ENCODE measurements around the gene THAP10.

Gene THAP10

GRCh38 chr15:70853973-70854665 lies 38.1 kb downstream of the THAP10 start, which contains the start of gene LARP6:
TSS of gene LARP6 (minus strand) at chr15:70854157. CDS start at chr15:70854088, 69 bp downstream.
- peak in 37 of 51 donors; percentile 35 to 85 (median 63) for DNase-seq

- DNase-seq, result peak in 14 of 51 donors; percentile 23 to 72 (median 47)
These were observed 38.8 kb downstream of the THAP10 start for GRCh38 chr15:70853318-70853972.

DNA sequence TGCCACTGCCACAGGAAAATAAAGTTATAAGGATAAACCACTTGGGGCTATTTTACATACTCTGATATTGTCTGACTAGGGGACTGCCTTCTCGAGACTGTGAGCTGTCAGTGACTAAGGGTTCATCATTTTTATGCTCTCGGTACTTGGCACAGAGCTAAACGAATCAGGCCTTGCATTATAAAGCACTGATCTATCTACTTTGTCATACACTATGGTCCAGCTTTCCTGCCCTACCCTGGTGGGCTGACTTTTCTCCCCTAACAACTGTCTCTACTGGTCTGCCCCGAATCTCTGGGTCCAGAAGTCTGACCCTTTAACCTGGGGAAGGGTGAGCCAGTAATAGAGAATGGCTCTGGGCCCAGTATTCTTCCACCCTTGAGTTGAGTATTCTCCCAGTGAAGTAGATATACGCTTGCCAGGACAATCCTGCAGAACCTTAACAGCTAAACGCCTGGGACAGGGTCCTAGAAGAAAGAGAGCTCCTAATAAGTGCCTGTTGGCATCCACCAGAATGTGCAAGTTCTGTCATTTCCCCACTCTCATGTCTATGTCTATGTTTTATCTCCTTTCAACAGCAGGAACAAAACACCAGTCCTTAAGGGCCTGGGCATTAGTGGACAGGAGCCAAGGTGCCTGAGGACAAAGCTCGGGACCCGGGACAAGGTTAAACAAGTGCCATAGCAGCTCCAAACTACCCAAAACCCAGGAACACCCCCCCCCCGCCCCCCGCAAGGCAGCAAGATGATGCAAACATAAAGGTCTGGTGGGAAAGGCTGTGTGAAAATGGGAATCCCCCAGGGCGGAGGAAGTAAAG lies 39.5 kb downstream of the THAP10 start:
- peak in 3 of 51 donors; percentile 29 to 69 (median 69) for DNase-seq

DNA sequence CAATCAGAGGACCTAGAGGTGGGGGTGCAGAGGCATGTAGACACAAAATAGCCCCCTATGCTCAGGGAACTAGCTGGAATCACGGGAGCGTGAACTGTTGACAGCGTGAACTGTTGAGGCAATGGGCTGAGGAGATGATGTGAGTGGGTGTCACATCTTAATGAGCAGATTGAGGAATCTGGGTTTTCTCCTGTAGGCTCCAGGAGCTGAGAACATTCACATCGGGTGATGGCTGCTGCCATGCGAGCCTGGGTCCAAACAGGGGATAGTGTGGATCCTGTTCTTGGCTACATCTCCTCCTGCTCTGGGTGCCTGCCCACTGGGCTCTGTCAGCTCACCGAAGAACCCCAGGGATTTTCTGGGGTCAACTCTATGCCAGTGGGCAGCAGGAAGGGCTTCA lies 40.3 kb downstream of the THAP10 start:
- peak in 1 of 51 donors; percentile 38 for DNase-seq

DNA sequence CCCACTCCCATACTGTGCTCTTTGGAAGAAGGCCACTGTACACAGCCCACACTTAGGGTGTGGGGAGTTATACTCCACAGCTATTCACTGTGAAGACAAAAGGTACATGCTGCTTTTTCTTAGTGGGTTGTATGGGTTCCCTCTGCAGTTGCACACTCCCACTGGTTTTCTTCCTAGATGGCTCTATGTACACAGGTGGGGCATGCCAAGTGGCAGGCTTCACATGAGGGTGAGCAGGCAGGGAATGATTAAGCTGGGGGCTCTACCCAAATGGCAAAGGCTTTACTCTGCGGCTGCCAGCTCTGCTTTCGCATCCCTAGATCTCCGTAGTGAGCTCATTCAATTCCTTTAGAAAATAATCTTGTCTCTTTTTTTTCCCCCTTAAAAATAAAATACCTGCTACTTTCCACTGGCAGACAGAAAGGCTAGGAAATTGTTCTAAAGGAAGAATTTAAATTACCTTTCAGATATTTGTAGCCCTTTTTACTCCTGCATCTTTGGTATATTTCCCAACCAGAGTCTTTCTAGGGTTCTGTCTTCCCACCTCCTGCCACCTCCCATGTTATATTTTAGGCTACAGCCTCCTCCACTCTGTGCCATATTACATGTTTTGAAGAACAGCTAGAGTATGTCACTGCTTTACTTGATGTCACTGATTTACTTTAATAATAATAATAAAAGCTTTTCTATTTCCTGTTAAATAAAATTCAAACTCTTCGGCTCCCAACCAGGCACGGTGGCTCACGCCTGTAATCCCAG lies 46.5 kb downstream of the THAP10 start:
- peak in 1 of 51 donors; percentile 53 for DNase-seq

DNA sequence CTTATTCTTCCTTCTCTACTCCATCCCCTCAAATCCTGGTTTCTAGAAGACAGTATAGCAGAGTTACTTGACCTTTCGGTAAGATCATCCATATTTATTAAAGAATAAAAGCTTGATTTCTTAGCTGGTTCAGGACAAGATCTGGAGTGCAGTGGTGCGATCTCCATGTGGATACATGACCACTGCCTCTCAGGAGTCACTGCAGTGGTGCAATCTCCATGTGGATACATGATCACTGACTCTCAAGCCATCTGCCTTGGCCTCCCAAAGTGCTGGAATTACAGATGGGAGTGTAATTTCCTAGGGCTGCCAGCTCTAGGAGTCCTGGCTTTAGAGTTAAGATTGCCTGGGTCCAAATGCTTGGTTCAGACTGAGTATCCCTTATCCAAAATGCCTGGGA lies 54.8 kb downstream of the THAP10 start:
- DNase-seq, result no peak

DNA sequence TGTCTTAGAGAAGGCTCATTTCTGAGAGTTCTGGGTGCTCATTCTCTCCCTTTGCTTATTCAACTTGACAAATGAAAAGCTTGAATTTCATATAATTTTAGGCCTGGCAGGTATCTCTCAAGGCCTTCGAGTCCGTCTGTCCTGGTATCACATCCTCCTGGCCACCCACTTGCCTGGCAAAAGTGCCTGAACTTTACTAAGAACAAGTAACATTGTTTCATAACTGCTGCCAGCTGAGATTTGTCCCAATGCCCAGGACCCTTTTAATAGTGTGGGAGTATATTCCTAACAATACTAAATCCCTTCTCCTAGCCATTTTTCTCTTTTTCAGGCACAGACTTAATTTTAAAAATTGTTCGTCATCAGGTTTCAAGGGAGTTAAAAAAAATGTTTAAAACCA lies 56.4 kb downstream of the THAP10 start:
- no peak for DNase-seq

DNA sequence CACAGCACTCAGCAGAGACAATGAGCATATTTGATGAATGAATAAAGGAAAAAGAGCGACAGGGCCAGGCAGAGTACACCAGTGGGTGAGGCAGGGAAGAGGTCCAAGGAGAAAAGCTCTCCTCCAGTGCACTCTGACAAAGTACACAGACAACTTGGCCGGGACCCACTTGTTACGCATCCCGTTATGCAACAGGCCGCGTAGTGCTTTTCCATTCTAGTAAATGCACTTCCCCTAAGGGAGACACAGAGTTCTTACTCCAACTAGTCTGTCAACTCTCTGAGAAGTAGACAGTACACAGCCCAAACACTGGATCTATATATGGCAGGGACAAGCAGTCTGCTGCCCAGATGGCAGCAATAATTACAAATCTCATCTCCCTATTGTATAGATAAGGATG lies 56.8 kb downstream of the THAP10 start:
- peak in 7 of 51 donors; percentile 10 to 52 (median 34) for DNase-seq

DNA sequence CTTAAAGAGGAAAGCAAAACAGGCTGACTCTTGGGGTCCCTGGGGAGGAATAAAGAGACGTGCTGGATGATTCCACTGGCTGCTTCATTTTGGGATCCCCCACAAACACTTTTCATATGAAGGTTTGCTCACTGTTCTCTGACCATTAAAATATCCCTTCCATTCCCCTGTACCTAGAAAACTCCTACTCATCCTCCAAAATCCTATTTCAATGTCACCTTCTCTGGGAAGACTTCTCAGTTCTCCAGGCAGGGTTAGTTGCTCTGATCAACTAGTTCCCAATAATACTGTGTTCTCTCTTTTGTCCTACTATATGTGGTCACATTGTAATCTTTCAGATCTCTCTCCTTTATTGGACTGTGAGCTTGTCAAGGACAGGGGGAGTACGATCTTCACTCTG lies 57.2 kb downstream of the THAP10 start:
- DNase-seq, result no peak

DNA sequence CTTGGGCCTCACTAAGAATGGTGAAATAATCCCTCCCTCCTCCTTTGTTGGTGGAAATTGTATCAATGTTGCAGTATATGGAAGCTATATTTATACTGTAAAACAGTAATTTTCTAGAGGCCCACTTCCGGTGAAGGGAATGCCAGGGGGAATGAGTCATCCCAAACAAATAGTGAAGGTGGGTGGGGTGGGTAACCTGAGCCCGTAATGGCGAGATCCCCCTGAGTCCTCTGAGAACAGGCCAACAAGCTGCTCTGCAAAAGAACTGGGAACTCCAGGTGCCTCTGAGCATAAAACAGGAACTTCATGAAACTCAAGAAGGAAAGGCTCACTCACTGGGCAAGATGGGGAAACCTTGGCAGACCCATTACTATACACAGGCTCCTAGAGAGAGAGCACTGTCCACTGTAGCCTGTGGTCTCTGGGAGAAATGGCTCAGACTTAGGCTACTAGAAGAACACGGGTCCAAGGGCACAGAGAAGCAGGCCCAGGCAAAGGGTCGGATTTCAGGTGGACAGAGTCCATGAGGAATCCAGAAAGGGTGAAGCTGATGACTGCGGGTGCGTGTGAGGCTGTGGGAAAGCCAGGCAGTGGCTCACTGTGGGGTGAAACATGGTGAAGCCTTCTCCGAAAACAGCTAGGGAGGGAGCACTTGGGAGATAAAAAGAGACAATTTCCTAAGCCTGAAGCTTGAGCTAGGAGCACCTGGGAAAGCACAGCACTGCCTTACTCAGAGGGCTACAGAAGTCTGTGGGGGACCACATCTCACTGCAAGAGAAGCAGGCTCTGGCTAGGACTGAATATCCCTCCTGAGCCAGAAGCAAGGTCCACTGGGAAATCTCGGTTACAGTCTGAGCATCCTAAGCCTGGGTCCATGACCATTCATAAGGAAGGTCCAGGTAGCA lies 58.1 kb downstream of the THAP10 start:
- DNase-seq, result no peak

DNA sequence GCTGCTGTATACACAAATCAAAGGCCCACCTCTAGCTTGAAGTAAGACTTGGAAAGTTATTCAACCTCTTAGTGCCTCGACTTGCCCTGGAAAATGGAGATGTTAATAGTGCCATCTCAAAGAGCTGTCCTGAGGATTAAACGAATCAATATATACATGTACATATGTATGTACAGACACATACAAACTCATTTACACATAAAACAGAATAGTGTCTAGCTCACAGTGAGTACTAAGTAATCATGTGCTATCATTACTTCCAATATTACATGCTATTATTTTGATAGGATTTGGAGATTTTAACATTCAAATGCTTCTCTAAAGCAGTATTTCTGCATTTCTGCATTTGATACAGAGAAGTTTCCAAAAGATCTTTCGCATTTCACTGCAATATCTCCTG lies 58.8 kb downstream of the THAP10 start:
- no peak for DNase-seq

DNA sequence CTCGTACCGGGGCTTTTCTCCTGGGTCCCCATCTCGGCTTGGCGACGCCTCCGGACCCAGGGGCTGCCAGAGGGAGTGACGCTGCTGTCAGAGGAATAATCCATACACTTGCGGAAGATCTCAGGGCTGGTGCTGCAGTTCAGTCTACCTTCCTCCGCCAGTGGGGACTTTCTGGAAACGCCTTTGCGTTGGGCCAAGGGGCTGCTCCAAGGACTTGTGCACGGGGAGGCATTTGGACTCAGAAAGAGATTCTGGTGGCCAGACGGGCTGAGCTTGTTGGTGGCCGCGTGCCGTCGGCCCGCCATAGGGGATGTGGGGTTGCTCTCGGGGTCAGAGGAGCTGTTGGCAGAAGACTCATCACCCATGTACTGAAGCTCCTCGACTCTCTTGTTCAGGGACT lies 60.1 kb downstream of the THAP10 start:
- no peak for DNase-seq
